CD4-positive, alpha-beta T cell (primary cell): ENCODE data around the gene PHKB. TPM values are rescaled to one million over a fixed set of nuclear protein-coding genes. Genes with fewer than 3 reads are reported as not detected.

Experiments
- ATAC-seq: fragments of 200-7000 bp; cut with Tn5 transposase; one replicate; pipeline ENCODE4 v1.10.0; 2022; ENCODE audit warnings: mild to moderate bottlenecking; ENCODE audit not compliant: poor library complexity
- CTCF ChIA-PET: fragments of 350-600 bp; sonication (Branson Sonifier 250); formaldehyde crosslinking; loops from one replicate; lab custom pipeline; 2021; ENCODE audit warnings: antibody characterized with exemption, inconsistent platforms; lab: Charles Lee
- POLR2A ChIA-PET: fragments of 350-600 bp; sonication (Branson Sonifier 250); formaldehyde crosslinking; loops from one replicate; lab custom pipeline; 2021; ENCODE audit warnings: antibody characterized with exemption, inconsistent platforms; lab: Charles Lee
- DNase-seq, 14 experiments: peaks; one replicate each; pipeline ENCODE4 v3.0.0-alpha.2; 2013 to 2020; ENCODE audit warnings: mixed read lengths in 2 of 14
- H3K27ac ChIP-seq, 2 donors: one replicate each; pipeline versions ENCODE4 v1.5.1 to v1.7.0; 2013; ENCODE audit warnings: low read length in 2 of 2, low read depth in 1 of 2, mild to moderate bottlenecking in 1 of 2
- H3K27me3 ChIP-seq, 2 experiments: 1 replicate in 1 of 2; 2 replicates in 1 of 2; pipeline versions ENCODE4 v1.6.1 to v1.7.0; 2013; ENCODE audit warnings: low read length in 2 of 2, control low read depth in 1 of 2, mild to moderate bottlenecking in 1 of 2, moderate library complexity in 1 of 2; ENCODE audit not compliant: insufficient read depth in 2 of 2, control insufficient read depth in 1 of 2
- H3K36me3 ChIP-seq: one replicate; pipeline ENCODE4 v1.6.1; 2013; ENCODE audit warnings: low read length, control low read depth; ENCODE audit not compliant: insufficient read depth
- H3K4me1 ChIP-seq: one replicate; pipeline ENCODE4 v1.6.1; 2013; ENCODE audit warnings: low read length, control low read depth; ENCODE audit not compliant: insufficient read depth
- H3K4me3 ChIP-seq: one replicate; pipeline ENCODE4 v1.5.1; 2013; ENCODE audit warnings: mild to moderate bottlenecking, low read length, moderate library complexity
- H3K9me3 ChIP-seq, 2 experiments: 1 replicate in 1 of 2; 2 replicates in 1 of 2; pipeline versions ENCODE4 v1.6.1 to v1.7.0; 2013; ENCODE audit warnings: low read length in 2 of 2, mild to moderate bottlenecking in 2 of 2, control low read depth in 1 of 2, moderate library complexity in 1 of 2; ENCODE audit not compliant: control insufficient read depth in 1 of 2, insufficient read depth in 1 of 2
- H3K27ac Mint-ChIP-seq: one replicate; pipeline ENCODE4 v1.8.0; 2020; ENCODE audit warnings: mixed read lengths
- H3K27me3 Mint-ChIP-seq: one replicate; pipeline ENCODE4 v1.8.0; 2021; ENCODE audit warnings: mixed read lengths
- H3K36me3 Mint-ChIP-seq: one replicate; pipeline ENCODE4 v1.8.0; 2021; ENCODE audit warnings: low read depth, mixed read lengths
- H3K4me1 Mint-ChIP-seq: one replicate; pipeline ENCODE4 v1.8.0; 2021; ENCODE audit warnings: low read depth, mixed read lengths
- H3K4me3 Mint-ChIP-seq: one replicate; pipeline ENCODE4 v1.8.0; 2020; ENCODE audit warnings: mild to moderate bottlenecking, mixed read lengths
- H3K9me3 Mint-ChIP-seq: one replicate; pipeline ENCODE4 v1.8.0; 2020; ENCODE audit warnings: mixed read lengths
- CTCF ChIP-seq: fragments of 200-600 bp; IDR thresholded peaks from one replicate; pipeline ENCODE4 v1.8.0; 2022; ENCODE audit warnings: antibody characterized with exemption, mild to moderate bottlenecking
- intact Hi-C, 2 experiments: fragments of 100-400 bp; cut with DNase I in 1 of 2; cut with micrococcal nuclease in 1 of 2; formaldehyde crosslinking; loops; one replicate each; pipeline versions ENCODE4 v1.15.1 to v1.9.0; 2023 to 2025; cut with DNase I, micrococcal nuclease
- total RNA-seq, 174 experiments: library from RNA in 2 of 174; stranded (reverse) in 2 of 174; gene quantifications; one replicate each; pipeline ENCODE4 v1.2.3 and lab custom pipeline; 2021 to 2026

PHKB gene
- total RNA-seq, 2 experiments from 2014 or later = 28.8 to 31.3 TPM

- H3K27ac Mint-ChIP-seq = no peak overlapping the region
- Histone ChIP-seq H3K27me3 (no peaks in the 10 kb centered on the region), H3K9me3 (no peaks in the 10 kb centered on the region), H3K4me3 (no peak overlapping the region), H3K36me3 (no peaks in the 10 kb centered on the region), H3K27ac (no peak overlapping the region), H3K4me1 (no peaks in the 10 kb centered on the region)
- H3K9me3 Mint-ChIP-seq = no peaks in the 10 kb centered on the region
- no peak for TF ChIP-seq CTCF
- no peak for ATAC-seq
- intact Hi-C loops = no loop called here
- no peak overlapping the region for H3K4me3 Mint-ChIP-seq
- ChIA-PET POLR2A (no interaction called here), CTCF (interaction anchor here (0.6 kb wide), 1 partner anchor 14 kb away, joined by 3 read pairs; no protein-coding TSS in a partner anchor)
- no peaks in the 10 kb centered on the region for H3K27me3 Mint-ChIP-seq
- peaks cover 28% of the 10 kb centered on the region for H3K4me1 Mint-ChIP-seq
- H3K36me3 Mint-ChIP-seq = peaks cover 11% of the 10 kb centered on the region
- DNase-seq = no peak
Observed at GRCh38 chr16:47477679-47478078, 16.5 kb downstream of the PHKB start.

- Mint-ChIP-seq H3K4me1 (peaks cover 37% of the 10 kb centered on the region), H3K27me3 (no peaks in the 10 kb centered on the region), H3K4me3 (no peak overlapping the region), H3K9me3 (no peaks in the 10 kb centered on the region), H3K36me3 (peaks cover 34% of the 10 kb centered on the region), H3K27ac (no peak overlapping the region)
- TF ChIP-seq CTCF = no peak
- no peaks in the 10 kb centered on the region for H3K4me1 ChIP-seq
- no peaks in the 10 kb centered on the region for H3K36me3 ChIP-seq
- DNase-seq (no peak), ATAC-seq (no peak)
- intact Hi-C loops = no loop called here
- CTCF ChIA-PET = interaction anchor here (2.6 kb wide), 1 partner anchor 9 kb away, joined by 6 read pairs; no protein-coding TSS in a partner anchor
- no peak overlapping the region for H3K4me3 ChIP-seq
- no peaks in the 10 kb centered on the region for H3K9me3 ChIP-seq
- no peaks in the 10 kb centered on the region for H3K27me3 ChIP-seq
- POLR2A ChIA-PET = no interaction called here
- no peak overlapping the region for H3K27ac ChIP-seq
Observed at GRCh38 chr16:47480410-47480809, 19.3 kb downstream of the PHKB start.

- H3K36me3 Mint-ChIP-seq = peaks cover 45% of the 10 kb centered on the region
- Histone ChIP-seq H3K27me3 (no peaks in the 10 kb centered on the region), H3K27ac (no peak overlapping the region), H3K9me3 (no peaks in the 10 kb centered on the region), H3K4me3 (no peak overlapping the region), H3K4me1 (no peaks in the 10 kb centered on the region), H3K36me3 (no peaks in the 10 kb centered on the region)
- no peaks in the 10 kb centered on the region for H3K27me3 Mint-ChIP-seq
- H3K4me3 Mint-ChIP-seq = no peak overlapping the region
- ChIA-PET POLR2A (no interaction called here), CTCF (no interaction called here)
- H3K4me1 Mint-ChIP-seq = peaks cover 37% of the 10 kb centered on the region
- intact Hi-C loops = no loop called here
- DNase-seq (no peak), ATAC-seq (no peak)
- H3K27ac Mint-ChIP-seq = no peak overlapping the region
- TF ChIP-seq CTCF = no peak
- no peaks in the 10 kb centered on the region for H3K9me3 Mint-ChIP-seq
Observed at GRCh38 chr16:47481698-47482374, 20.7 kb downstream of the PHKB start.
